GM19193 (cell line): Measurements from ENCODE around the gene SRRM1.

Experiments
- POLR2A ChIP-seq: IDR thresholded peaks from 4 replicates; pipeline ENCODE4 v1.6.1; 2011; ENCODE audit not compliant: insufficient read depth, insufficient read length; ENCODE audit errors: extremely low read depth

Gene SRRM1

GRCh38 chr1:24664507-24665033 is 21.5 kb downstream of the SRRM1 start:
- no peak for TF ChIP-seq POLR2A

- no peak for TF ChIP-seq POLR2A
Observed at GRCh38 chr1:24666794-24667193, 23.7 kb downstream of the SRRM1 start.

GRCh38 chr1:24673341-24673740 is 30.2 kb downstream of the SRRM1 start:
- TF ChIP-seq POLR2A, result no peak

- no peak for TF ChIP-seq POLR2A
Observed at GRCh38 chr1:24679725-24680124, 36.6 kb downstream of the SRRM1 start.

- no peak for TF ChIP-seq POLR2A
Observed at GRCh38 chr1:24683713-24684162, 40.6 kb downstream of the SRRM1 start.

GRCh38 chr1:24688033-24688432 is 44.9 kb downstream of the SRRM1 start:
- TF ChIP-seq POLR2A, result no peak

GRCh38 chr1:24688621-24689195 is 45.6 kb downstream of the SRRM1 start:
- TF ChIP-seq POLR2A, result no peak

GRCh38 chr1:24691051-24691450 is 47.9 kb downstream of the SRRM1 start:
- no peak for TF ChIP-seq POLR2A

GRCh38 chr1:24692351-24692980 is 49.4 kb downstream of the SRRM1 start:
- TF ChIP-seq POLR2A, result no peak

GRCh38 chr1:24693827-24694379 is 50.8 kb downstream of the SRRM1 start:
- no peak for TF ChIP-seq POLR2A

GRCh38 chr1:24694380-24694843 is 51.3 kb downstream of the SRRM1 start:
- no peak for TF ChIP-seq POLR2A

GRCh38 chr1:24695202-24695974 is 52.3 kb downstream of the SRRM1 start:
- TF ChIP-seq POLR2A, result no peak

- TF ChIP-seq POLR2A, result no peak
Observed at GRCh38 chr1:24696041-24696755, 53.1 kb downstream of the SRRM1 start.

GRCh38 chr1:24696756-24697330 is 53.7 kb downstream of the SRRM1 start:
- no peak for TF ChIP-seq POLR2A
